ENCODE results near the gene CELA1. TPM values are rescaled to one million over a fixed set of nuclear protein-coding genes. Genes with fewer than 3 reads are reported as not detected.

The CELA1 gene
- not detected in 2 replicates for total RNA-seq

DNA sequence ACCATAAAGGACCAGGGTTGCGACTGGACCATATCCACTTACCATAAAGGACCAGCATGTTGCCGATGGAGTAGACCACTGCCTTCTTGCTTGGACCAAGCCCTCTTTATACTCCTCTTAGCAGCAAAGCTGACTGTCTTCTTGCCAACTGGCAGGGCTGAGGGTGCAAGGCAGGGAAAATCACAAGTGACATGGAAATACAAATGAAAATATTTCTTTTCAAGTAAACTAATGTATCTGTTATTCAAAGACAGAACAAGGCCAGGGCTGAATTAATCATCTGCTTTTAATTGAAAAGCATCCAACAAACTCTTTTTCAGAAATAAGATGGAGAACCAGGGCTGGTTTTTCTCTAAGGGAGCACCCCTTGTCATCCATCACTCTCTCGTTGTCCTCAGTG lies at the start of gene CELA1:
TSS of gene CELA1 (minus strand) at position 99 of the 400 bp plus-strand sequence. CDS start at position 58, 41 bp downstream.

GRCh38 chr12:51391283-51392123 lies 45.0 kb upstream of the CELA1 start, which contains the start of gene GALNT6:
Gene GALNT6 (minus strand): TSS chr12:51391406. CDS start chr12:51379781, 11,625 bp downstream.

DNA sequence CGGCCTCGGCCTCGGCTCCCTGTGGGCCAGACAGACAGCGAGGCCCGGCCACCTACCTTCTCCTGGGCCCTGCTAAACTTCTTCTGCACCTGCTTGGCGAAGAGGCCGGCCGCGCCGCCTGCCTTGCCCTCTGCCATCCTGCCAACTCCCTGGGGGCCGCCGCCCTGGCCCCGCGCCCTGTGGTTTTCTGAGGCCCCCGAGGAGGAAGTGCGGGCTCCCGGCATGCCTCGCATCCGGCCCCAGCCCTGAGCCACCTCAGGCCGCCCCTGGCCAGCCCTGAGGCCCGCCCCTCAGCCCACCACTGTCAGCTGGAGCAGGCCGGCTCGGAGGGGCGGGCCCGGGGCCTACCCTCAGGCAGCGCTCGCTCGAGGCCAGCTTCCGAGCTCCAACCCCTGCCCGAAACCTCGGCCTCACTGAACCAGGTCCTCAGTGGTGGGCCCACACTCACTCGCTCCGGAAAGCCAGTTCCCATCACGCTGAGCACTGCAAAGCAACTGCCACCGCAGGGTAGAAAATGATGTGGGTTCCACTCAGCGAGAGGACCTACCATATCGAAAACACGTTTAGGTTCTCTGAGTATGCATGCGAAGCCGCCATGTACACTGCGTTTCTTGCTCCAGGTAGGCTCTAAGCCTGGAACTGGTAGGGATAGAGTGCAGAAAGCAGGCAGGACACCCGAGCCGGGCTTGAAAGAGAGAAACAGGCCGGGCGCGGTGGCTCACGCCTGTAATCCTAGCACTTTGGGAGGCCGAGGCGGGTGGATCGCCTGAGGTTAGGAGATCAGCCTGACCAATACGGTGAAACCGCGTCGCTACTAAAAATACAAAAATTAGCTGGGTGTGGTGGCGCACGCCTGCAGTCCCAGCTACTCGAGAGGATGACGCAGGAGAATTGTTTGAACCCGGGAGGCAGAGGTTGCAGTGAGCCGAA lies 22.2 kb downstream of the CELA1 start, which contains the start of gene BIN2:
TSS of gene BIN2 (minus strand) at position 209 of the 930 bp plus-strand sequence. CDS start at position 137, 72 bp downstream.

Other genes starting within 250 kb of the CELA1 start
- gene TFCP2, start 173.5 kb downstream of the CELA1 start, total RNA-seq: 5.8 and 8.0 TPM in 2 replicates
- gene POU6F1, start 128.6 kb downstream of the CELA1 start, total RNA-seq: 1.1 and 1.8 TPM in 2 replicates
- 53.8 and 54.2 TPM in 2 replicates for gene DAZAP2, start 107.9 kb downstream of the CELA1 start, total RNA-seq
- gene SMAGP, start 76.3 kb downstream of the CELA1 start, total RNA-seq: 2.0 and 2.6 TPM in 2 replicates
- not detected in 2 replicates for gene BIN2, start 22.5 kb downstream of the CELA1 start, total RNA-seq
- gene GALNT6, start 44.7 kb upstream of the CELA1 start, total RNA-seq: 1.4 and 1.5 TPM in 2 replicates
- gene SLC4A8, start 78.2 kb upstream of the CELA1 start, total RNA-seq: 0.18 and 0.28 TPM in 2 replicates
- gene SCN8A, start 244.6 kb upstream of the CELA1 start, total RNA-seq: 3.0 and 12.7 TPM in 2 replicates

Data from smooth muscle cell of bladder (primary cell).